A549 (cell line): ENCODE data around the gene ERFL. TPM values are rescaled to one million over a fixed set of nuclear protein-coding genes. Genes with fewer than 3 reads are reported as not detected.

Source experiments
- ATAC-seq, 2 experiments: fragments of 200-7000 bp in 1 of 2; fragments of >200 bp in 1 of 2; cut with Nextera tagmentation in 1 of 2; cut with Tn5 transposase in 1 of 2; 3 replicates each; pipeline versions ENCODE4 v1.8.0 to v1.9.1; 2018 to 2020; ENCODE audit warnings: mild to moderate bottlenecking in 1 of 2, moderate library complexity in 1 of 2
- CTCF ChIA-PET: fragments of 300-600 bp; sonication (Branson Sonifier 250); formaldehyde crosslinking; extraction: SDS; loops from one replicate; lab custom pipeline; 2021; ENCODE audit warnings: antibody characterized with exemption, inconsistent platforms; lab: Yijun Ruan, JAX
- POLR2A ChIA-PET: fragments of 350-600 bp; formaldehyde crosslinking; extraction: SDS; loops from one replicate; lab custom pipeline; 2021; ENCODE audit warnings: antibody characterized with exemption, inconsistent platforms; lab: Yijun Ruan, JAX
- DNase-seq, 2 experiments: peaks; one replicate each; pipeline versions ENCODE4 v3.0.0 to v3.0.0-alpha.2; 2011 to 2016; ENCODE audit warnings: low read depth in 1 of 2, low spot score in 1 of 2
- FAIRE-seq: peaks from 2 replicates; lab custom pipeline; 2011; peaks lifted over from hg19 to GRCh38; lab: Jason Lieb, UNC
- H3K27ac ChIP-seq, 2 experiments: fragments of >200 bp; sonication (Bioruptor Twin); formaldehyde crosslinking; 3 replicates each; pipeline ENCODE4 v1.5.1; 2016 to 2017
- H3K4me1 ChIP-seq: fragments of >200 bp; sonication (Bioruptor Twin); formaldehyde crosslinking; 3 replicates; pipeline ENCODE4 v1.6.1; 2016
- H3K4me2 ChIP-seq: fragments of >200 bp; sonication (Bioruptor Twin); formaldehyde crosslinking; 3 replicates; pipeline ENCODE4 v1.6.1; 2016
- H3K4me3 ChIP-seq: fragments of >200 bp; sonication (Bioruptor Twin); formaldehyde crosslinking; 3 replicates; pipeline ENCODE4 v1.5.1; 2016
- H3K9me3 ChIP-seq: fragments of >200 bp; sonication (Bioruptor Twin); formaldehyde crosslinking; 3 replicates; pipeline ENCODE4 v1.6.1; 2016
- CEBPB ChIP-seq, 2 experiments: fragments of >200 bp in 1 of 2; sonication (Bioruptor Twin) in 1 of 2; formaldehyde crosslinking in 1 of 2; IDR thresholded peaks; 2 replicates each; pipeline ENCODE4 v1.6.1; 2012 to 2016
- CHD2 ChIP-seq: fragments of 150-350 bp; IDR thresholded peaks from 2 replicates; pipeline ENCODE4 v1.6.1; 2014; ENCODE audit warnings: low read length; ENCODE audit not compliant: partially characterized antibody
- CHD4 ChIP-seq: fragments of 200-600 bp; sonication (generic); IDR thresholded peaks from 2 replicates; pipeline ENCODE4 v1.6.1; 2016; ENCODE audit warnings: antibody characterized with exemption, mild to moderate bottlenecking, borderline replicate concordance
- EHF ChIP-seq: fragments of 250-450 bp; sonication (Bioruptor Pico); IDR thresholded peaks from 2 replicates; pipeline ENCODE4 v1.5.0; 2020; ENCODE audit warnings: mild to moderate bottlenecking
- EP300 ChIP-seq, 2 experiments: fragments of >200 bp; sonication (Bioruptor Twin); formaldehyde crosslinking; IDR thresholded peaks; 2 replicates in 1 of 2; 3 replicates in 1 of 2; pipeline ENCODE4 v1.6.1; 2016 to 2017
- FOXS1 ChIP-seq: fragments of 250-450 bp; sonication (Bioruptor Pico); IDR thresholded peaks from 2 replicates; pipeline ENCODE4 v1.5.0; 2020; ENCODE audit warnings: mild to moderate bottlenecking, moderate library complexity
- HOXB13 ChIP-seq: fragments of 250-450 bp; sonication (Bioruptor Pico); IDR thresholded peaks from 2 replicates; pipeline ENCODE4 v1.5.0; 2020; ENCODE audit warnings: low read depth, mild to moderate bottlenecking, moderate library complexity
- JUNB ChIP-seq: fragments of >200 bp; sonication (Bioruptor Twin); formaldehyde crosslinking; IDR thresholded peaks from 2 replicates; pipeline ENCODE4 v1.6.1; 2016
- MYC ChIP-seq: IDR thresholded peaks from 2 replicates; pipeline ENCODE4 v1.6.1; 2012; ENCODE audit warnings: mild to moderate bottlenecking, inconsistent platforms, low read length, improper control_type of control experiment, borderline replicate concordance
- NR3C1 ChIP-seq: fragments of >200 bp; sonication (Bioruptor Twin); formaldehyde crosslinking; IDR thresholded peaks from 3 replicates; pipeline ENCODE4 v1.6.1; 2017
- RAD21 ChIP-seq, 2 experiments: fragments of >200 bp in 1 of 2; sonication (Bioruptor Twin) in 1 of 2; formaldehyde crosslinking in 1 of 2; IDR thresholded peaks in 1 of 2; conservative IDR thresholded peaks in 1 of 2; 2 replicates in 1 of 2; 3 replicates in 1 of 2; pipeline ENCODE4 v1.6.1; 2012 to 2018; ENCODE audit warnings: inconsistent platforms in 1 of 2
- RARB ChIP-seq: fragments of 250-450 bp; sonication (Bioruptor Pico); IDR thresholded peaks from 2 replicates; pipeline ENCODE4 v1.8.0; 2021; ENCODE audit warnings: mild to moderate bottlenecking, moderate library complexity
- RCOR1 ChIP-seq: fragments of 150-350 bp; IDR thresholded peaks from 2 replicates; pipeline ENCODE4 v1.6.1; 2014; ENCODE audit warnings: antibody characterized with exemption, low read length, low read depth
- WGBS: methylation state at CpG from one replicate; pipeline ENCODE4 v1.1.6; 2017; ENCODE audit errors: missing lambda C conversion rate; 5-methylcytosine and 5-hydroxymethylcytosine counted together
- polyA plus RNA-seq, 4 experiments: library from polyadenylated mRNA; depleted of rRNA in 3 of 4; stranded (reverse); fragments of >200 nt; fragmentation: RNase III in 1 of 4; extraction: RNeasy Plus Mini Kit Qiagen cat#74134 plus additional on column Dnase treatment in 1 of 4; gene quantifications; 2 replicates in 3 of 4; 3 replicates in 1 of 4; pipeline ENCODE4 v1.2.3, GENCODE V29; 2011 to 2017
- TF ChIP-seq, protein P1 (sequence below): fragments of 250-450 bp; sonication (Bioruptor Pico); IDR thresholded peaks from 2 replicates; pipeline ENCODE4 v1.5.0; 2021; ENCODE audit warnings: mild to moderate bottlenecking, moderate library complexity, borderline replicate concordance
- TF ChIP-seq, protein P2 (sequence below): IDR thresholded peaks from 2 replicates; pipeline ENCODE4 v1.6.1; 2012
- TF ChIP-seq, protein P3 (sequence below): fragments of 450-650 bp; IDR thresholded peaks from 2 replicates; pipeline ENCODE4 v1.6.1; 2014; ENCODE audit warnings: antibody characterized with exemption
- TF ChIP-seq, protein P4 (sequence below): fragments of 250-450 bp; sonication (Bioruptor Pico); IDR thresholded peaks from 2 replicates; pipeline ENCODE4 v1.5.0; 2020; ENCODE audit warnings: low read depth, mild to moderate bottlenecking, moderate library complexity
- TF ChIP-seq, protein P5 (sequence below): fragments of 200-600 bp; sonication (generic); IDR thresholded peaks from 2 replicates; pipeline ENCODE4 v1.6.1; 2016; ENCODE audit warnings: antibody characterized with exemption, mild to moderate bottlenecking, moderate library complexity

ERFL gene
- polyA plus RNA-seq, 2 of the 4 experiments (the other 2 are of a cell fraction) = 0.15 to 0.19 TPM

DNA sequence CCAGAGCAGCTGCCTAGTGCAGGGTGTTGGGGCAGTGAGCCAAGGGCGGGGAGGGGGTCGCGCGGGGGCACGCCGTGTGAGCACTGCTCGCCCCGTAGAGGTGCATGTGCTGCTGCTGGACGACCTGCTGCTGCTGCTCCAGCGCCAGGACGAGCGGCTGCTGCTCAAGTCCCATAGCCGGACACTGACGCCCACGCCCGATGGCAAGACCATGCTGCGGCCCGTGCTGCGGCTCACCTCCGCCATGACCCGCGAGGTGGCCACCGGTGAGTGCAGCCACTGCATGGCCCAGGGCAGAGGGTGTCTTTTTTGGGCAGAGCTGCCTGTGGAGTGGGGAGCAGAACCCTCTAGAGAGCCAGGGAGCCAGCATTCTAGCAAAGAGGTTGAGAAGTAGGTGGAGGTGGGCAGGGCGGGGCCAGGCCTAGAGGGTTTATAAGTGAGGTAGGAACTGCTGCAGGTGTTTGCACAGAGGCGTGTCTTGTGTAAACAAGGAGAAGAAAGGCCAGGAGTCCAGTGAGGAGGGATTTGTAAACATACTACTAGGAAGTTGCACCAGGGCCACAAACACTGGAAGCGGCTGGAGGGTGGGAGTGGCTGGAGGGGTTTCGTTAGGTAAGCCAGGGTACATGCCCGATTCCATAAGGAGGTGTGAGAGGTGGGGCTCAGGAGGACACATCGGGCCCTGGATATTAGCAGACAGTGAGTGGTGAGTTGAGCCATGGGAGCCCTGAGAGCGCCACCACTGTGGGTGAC, 24.0 kb downstream of the ERFL start:
- H3K4me3 ChIP-seq = peak overlapping the region; percentile 7; the same call in 1 of the 3 replicates
- POLR2A ChIA-PET = no interaction called here
- peaks cover 46% of the 10 kb centered on the region for H3K4me1 ChIP-seq
- WGBS = 50% methylated on average over 29 of the region's 30 CpGs
- FAIRE-seq (peak; percentile 61), DNase-seq (peak; percentile 79 to 94), ATAC-seq (peak; percentile 20 to 70; a peak in 5 of 6 replicates)
- peak overlapping the region; percentile 42 to 78; a peak in 5 of 6 replicates for H3K27ac ChIP-seq
- H3K9me3 ChIP-seq = no peaks in the 10 kb centered on the region
- peak overlapping the region; percentile 75 for H3K4me2 ChIP-seq
- CTCF ChIA-PET = interaction anchor here (1.4 to 4.9 kb wide), 9 partner anchors 9 to 47 kb away, joined by 5 to 18 read pairs (median 14); no protein-coding TSS in a partner anchor
- peak; percentile 85 for TF ChIP-seq EHF (CRISPR knock-in tag)
- peak; percentile 89; the same call in 1 of the 2 replicates for TF ChIP-seq HOXB13
- TF ChIP-seq, protein P1, sequence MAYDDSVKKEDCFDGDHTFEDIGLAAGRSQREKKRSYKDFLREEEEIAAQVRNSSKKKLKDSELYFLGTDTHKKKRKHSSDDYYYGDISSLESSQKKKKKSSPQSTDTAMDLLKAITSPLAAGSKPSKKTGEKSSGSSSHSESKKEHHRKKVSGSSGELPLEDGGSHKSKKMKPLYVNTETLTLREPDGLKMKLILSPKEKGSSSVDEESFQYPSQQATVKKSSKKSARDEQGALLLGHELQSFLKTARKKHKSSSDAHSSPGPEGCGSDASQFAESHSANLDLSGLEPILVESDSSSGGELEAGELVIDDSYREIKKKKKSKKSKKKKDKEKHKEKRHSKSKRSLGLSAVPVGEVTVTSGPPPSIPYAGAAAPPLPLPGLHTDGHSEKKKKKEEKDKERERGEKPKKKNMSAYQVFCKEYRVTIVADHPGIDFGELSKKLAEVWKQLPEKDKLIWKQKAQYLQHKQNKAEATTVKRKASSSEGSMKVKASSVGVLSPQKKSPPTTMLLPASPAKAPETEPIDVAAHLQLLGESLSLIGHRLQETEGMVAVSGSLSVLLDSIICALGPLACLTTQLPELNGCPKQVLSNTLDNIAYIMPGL (CRISPR knock-in tag) = no peak
- TF ChIP-seq, protein P2, sequence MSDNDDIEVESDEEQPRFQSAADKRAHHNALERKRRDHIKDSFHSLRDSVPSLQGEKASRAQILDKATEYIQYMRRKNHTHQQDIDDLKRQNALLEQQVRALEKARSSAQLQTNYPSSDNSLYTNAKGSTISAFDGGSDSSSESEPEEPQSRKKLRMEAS = peak; percentile 48; the same call in 1 of the 2 replicates

DNA sequence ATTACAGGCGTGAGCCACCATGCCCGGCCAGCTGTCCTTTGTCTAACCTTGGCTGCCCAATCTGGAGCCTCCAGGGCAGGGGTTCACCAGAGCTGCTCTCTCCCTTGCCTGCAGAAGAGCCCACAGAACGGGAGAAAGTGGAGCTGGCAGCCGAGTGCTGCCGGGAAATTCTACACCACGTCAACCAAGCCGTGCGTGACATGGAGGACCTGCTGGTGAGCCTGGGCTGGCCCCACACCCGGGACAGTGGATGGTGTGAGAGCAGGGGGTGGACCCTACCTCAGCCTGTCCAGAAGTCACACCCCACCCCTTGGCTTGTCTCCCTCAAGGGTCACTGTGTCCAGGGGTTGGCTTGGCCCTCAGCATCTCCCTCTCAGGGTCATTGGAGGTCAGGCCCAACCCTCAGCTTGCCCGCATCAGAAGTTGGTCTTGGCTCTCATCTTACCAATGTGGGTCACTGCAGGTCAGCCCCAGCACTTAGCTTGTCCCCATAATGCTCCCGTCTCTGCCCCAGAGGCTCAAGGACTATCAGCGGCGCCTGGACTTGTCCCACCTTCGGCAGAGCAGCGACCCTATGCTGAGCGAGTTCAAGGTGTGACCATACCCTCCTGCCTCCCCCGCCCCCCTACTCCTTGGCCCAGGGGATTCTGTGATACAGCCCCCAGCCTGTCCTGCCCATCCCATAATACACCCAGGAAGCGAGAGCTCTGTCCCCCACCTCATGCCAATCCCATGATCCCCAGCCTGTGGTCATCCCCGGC, 24.9 kb downstream of the ERFL start:
- POLR2A ChIA-PET = interaction anchor here (1.0 to 1.2 kb wide), 2 partner anchors 8 to 43 kb away, joined by 3 to 5 read pairs; partner anchors contain the start of gene RPS19
- peak overlapping the region; percentile 17 to 78; a peak in 5 of 6 replicates for H3K27ac ChIP-seq
- CTCF ChIA-PET = interaction anchor here (1.0 to 4.1 kb wide), 14 partner anchors 8 to 55 kb away, joined by 3 to 18 read pairs (median 6); partner anchors contain the start of gene ERFL
- 83% methylated on average over 19 of the region's 19 CpGs for WGBS
- peak in 1 of 2 experiments; percentile 5; a peak in 3 of 6 replicates for ATAC-seq
- TF ChIP-seq JUNB (no peak), CHD2 (no peak), CEBPB (IDR thresholded peaks at IDR 0.05) (no peak)
- no peak for FAIRE-seq
- no peaks in the 10 kb centered on the region for H3K9me3 ChIP-seq
- no peak for DNase-seq
- no peak overlapping the region for H3K4me3 ChIP-seq
- peaks cover 46% of the 10 kb centered on the region for H3K4me1 ChIP-seq
- peak overlapping the region; percentile 75 for H3K4me2 ChIP-seq

DNA sequence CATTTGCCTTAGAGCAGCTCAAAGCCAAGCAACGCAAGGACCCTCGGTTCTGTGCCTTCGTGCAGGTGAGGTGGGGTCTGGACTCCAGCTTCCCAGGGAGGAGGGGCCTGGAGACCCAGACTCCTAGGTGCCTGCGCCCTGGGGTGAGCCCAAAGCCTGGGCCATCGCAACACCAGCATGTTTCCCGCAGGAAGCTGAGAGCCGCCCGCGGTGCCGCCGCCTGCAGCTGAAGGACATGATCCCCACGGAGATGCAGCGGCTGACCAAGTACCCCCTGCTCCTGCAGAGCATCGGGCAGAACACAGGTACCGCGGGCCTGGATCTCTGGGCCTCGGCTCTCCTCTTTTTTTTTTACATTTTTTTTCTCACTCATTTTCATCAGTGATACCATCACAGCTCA, 25.7 kb downstream of the ERFL start:
- H3K4me3 ChIP-seq = no peak overlapping the region
- H3K27ac ChIP-seq = no peak overlapping the region
- no peak for ATAC-seq
- ChIA-PET POLR2A (interaction anchor here (1.0 to 1.2 kb wide), 2 partner anchors 9 to 43 kb away, joined by 3 to 5 read pairs; partner anchors contain the start of gene RPS19), CTCF (interaction anchor here (0.6 to 4.1 kb wide), 17 partner anchors 10 to 332 kb away, joined by 3 to 15 read pairs (median 4); partner anchors contain the start of gene ERFL)
- no peaks in the 10 kb centered on the region for H3K9me3 ChIP-seq
- H3K4me2 ChIP-seq = no peak overlapping the region
- WGBS = 90% methylated on average over 17 of the region's 17 CpGs
- FAIRE-seq = no peak
- DNase-seq = no peak
- H3K4me1 ChIP-seq = peaks cover 46% of the 10 kb centered on the region
- no peak for TF ChIP-seq RCOR1
- TF ChIP-seq RAD21 (conservative IDR thresholded peaks at IDR 0.05 in 1 of 2, IDR thresholded peaks at IDR 0.05 in 1 of 2) = no peak
- TF ChIP-seq NR3C1 = no peak
- TF ChIP-seq, protein P3, sequence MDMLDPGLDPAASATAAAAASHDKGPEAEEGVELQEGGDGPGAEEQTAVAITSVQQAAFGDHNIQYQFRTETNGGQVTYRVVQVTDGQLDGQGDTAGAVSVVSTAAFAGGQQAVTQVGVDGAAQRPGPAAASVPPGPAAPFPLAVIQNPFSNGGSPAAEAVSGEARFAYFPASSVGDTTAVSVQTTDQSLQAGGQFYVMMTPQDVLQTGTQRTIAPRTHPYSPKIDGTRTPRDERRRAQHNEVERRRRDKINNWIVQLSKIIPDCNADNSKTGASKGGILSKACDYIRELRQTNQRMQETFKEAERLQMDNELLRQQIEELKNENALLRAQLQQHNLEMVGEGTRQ = no peak
- TF ChIP-seq, protein P1 (CRISPR knock-in tag) = no peak
- no peak for TF ChIP-seq FOXS1 (CRISPR knock-in tag)
- TF ChIP-seq EHF (CRISPR knock-in tag) = no peak
- TF ChIP-seq CHD4 = no peak
- TF ChIP-seq, protein P4, sequence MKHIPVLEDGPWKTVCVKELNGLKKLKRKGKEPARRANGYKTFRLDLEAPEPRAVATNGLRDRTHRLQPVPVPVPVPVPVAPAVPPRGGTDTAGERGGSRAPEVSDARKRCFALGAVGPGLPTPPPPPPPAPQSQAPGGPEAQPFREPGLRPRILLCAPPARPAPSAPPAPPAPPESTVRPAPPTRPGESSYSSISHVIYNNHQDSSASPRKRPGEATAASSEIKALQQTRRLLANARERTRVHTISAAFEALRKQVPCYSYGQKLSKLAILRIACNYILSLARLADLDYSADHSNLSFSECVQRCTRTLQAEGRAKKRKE = no peak
- no peak for TF ChIP-seq MYC
- no peak for TF ChIP-seq JUNB
- TF ChIP-seq HOXB13 = no peak
- no peak for TF ChIP-seq EP300 (IDR thresholded peaks at IDR 0.05)
- TF ChIP-seq, protein P5, sequence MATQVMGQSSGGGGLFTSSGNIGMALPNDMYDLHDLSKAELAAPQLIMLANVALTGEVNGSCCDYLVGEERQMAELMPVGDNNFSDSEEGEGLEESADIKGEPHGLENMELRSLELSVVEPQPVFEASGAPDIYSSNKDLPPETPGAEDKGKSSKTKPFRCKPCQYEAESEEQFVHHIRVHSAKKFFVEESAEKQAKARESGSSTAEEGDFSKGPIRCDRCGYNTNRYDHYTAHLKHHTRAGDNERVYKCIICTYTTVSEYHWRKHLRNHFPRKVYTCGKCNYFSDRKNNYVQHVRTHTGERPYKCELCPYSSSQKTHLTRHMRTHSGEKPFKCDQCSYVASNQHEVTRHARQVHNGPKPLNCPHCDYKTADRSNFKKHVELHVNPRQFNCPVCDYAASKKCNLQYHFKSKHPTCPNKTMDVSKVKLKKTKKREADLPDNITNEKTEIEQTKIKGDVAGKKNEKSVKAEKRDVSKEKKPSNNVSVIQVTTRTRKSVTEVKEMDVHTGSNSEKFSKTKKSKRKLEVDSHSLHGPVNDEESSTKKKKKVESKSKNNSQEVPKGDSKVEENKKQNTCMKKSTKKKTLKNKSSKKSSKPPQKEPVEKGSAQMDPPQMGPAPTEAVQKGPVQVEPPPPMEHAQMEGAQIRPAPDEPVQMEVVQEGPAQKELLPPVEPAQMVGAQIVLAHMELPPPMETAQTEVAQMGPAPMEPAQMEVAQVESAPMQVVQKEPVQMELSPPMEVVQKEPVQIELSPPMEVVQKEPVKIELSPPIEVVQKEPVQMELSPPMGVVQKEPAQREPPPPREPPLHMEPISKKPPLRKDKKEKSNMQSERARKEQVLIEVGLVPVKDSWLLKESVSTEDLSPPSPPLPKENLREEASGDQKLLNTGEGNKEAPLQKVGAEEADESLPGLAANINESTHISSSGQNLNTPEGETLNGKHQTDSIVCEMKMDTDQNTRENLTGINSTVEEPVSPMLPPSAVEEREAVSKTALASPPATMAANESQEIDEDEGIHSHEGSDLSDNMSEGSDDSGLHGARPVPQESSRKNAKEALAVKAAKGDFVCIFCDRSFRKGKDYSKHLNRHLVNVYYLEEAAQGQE = no peak
- TF ChIP-seq RARB (CRISPR knock-in tag) = no peak
